SJSA1 (cell line): ENCODE data around the gene PAGE4. TPM values are rescaled to one million over a fixed set of nuclear protein-coding genes. Genes with fewer than 3 reads are reported as not detected.

Experiments
- DNase-seq, 2 experiments: peaks; one replicate each; pipeline ENCODE4 v3.0.0-alpha.2; 2015 to 2020; ENCODE audit warnings: low spot score in 2 of 2, low read depth in 1 of 2
- H3K27ac ChIP-seq: fragments of 250-450 bp; sonication (Bioruptor Pico); 2 replicates; pipeline ENCODE4 v1.5.1; 2020; ENCODE audit warnings: mild to moderate bottlenecking, moderate library complexity
- H3K27me3 ChIP-seq: fragments of 250-450 bp; sonication (Bioruptor Pico); replicated peaks from 2 replicates; pipeline ENCODE4 v1.5.1; 2020; ENCODE audit warnings: mild to moderate bottlenecking, moderate library complexity
- H3K36me3 ChIP-seq: fragments of 250-450 bp; sonication (Bioruptor Pico); 2 replicates; pipeline ENCODE4 v1.5.1; 2020; ENCODE audit warnings: mild to moderate bottlenecking
- H3K4me1 ChIP-seq: fragments of 250-450 bp; sonication (Bioruptor Pico); replicated peaks from 2 replicates; pipeline ENCODE4 v1.6.1; 2021; ENCODE audit warnings: mild to moderate bottlenecking
- H3K4me3 ChIP-seq: fragments of 250-450 bp; sonication (Bioruptor Pico); 2 replicates; pipeline ENCODE4 v1.5.1; 2020; ENCODE audit warnings: mild to moderate bottlenecking
- H3K9me3 ChIP-seq: fragments of 250-450 bp; sonication (Bioruptor Pico); replicated peaks from 2 replicates; pipeline ENCODE4 v1.5.1; 2020; ENCODE audit warnings: mild to moderate bottlenecking
- total RNA-seq: library from RNA; depleted of rRNA; stranded (reverse); fragments of >200 nt; shearing (Covaris generic); gene quantifications from 2 replicates; pipeline ENCODE4 v1.2.3, GENCODE V29; 2014

PAGE4 gene
- total RNA-seq, 1 experiment from 2014 or later: not detected

- H3K36me3 ChIP-seq: no peaks in the 10 kb centered on the region
- DNase-seq: no peak
- H3K4me1 ChIP-seq: no peaks in the 10 kb centered on the region
- H3K4me3 ChIP-seq: no peak overlapping the region
- no peak overlapping the region for H3K27ac ChIP-seq
- no peaks in the 10 kb centered on the region for H3K9me3 ChIP-seq
- no peaks in the 10 kb centered on the region for H3K27me3 ChIP-seq
Measured at GRCh38 chrX:49848275-49848674, 19.2 kb downstream of the PAGE4 start.

GRCh38 chrX:49850028-49850427, 20.9 kb downstream of the PAGE4 start:
- no peaks in the 10 kb centered on the region for H3K9me3 ChIP-seq
- no peak overlapping the region for H3K4me3 ChIP-seq
- H3K27me3 ChIP-seq: no peaks in the 10 kb centered on the region
- no peaks in the 10 kb centered on the region for H3K4me1 ChIP-seq
- no peaks in the 10 kb centered on the region for H3K36me3 ChIP-seq
- H3K27ac ChIP-seq: no peak overlapping the region
- DNase-seq: no peak

GRCh38 chrX:49853661-49854060, 24.6 kb downstream of the PAGE4 start:
- no peak for DNase-seq
- Histone ChIP-seq H3K36me3 (no peaks in the 10 kb centered on the region), H3K27ac (no peak overlapping the region), H3K4me1 (no peaks in the 10 kb centered on the region), H3K4me3 (no peak overlapping the region), H3K27me3 (no peaks in the 10 kb centered on the region), H3K9me3 (no peaks in the 10 kb centered on the region)

- Histone ChIP-seq H3K36me3 (no peaks in the 10 kb centered on the region), H3K4me1 (no peaks in the 10 kb centered on the region), H3K9me3 (no peaks in the 10 kb centered on the region), H3K27me3 (no peaks in the 10 kb centered on the region), H3K27ac (no peak overlapping the region), H3K4me3 (no peak overlapping the region)
- no peak for DNase-seq
Measured at GRCh38 chrX:49856819-49857218, 27.7 kb downstream of the PAGE4 start.

GRCh38 chrX:49858341-49858740, 29.2 kb downstream of the PAGE4 start:
- Histone ChIP-seq H3K27ac (no peak overlapping the region), H3K4me1 (no peaks in the 10 kb centered on the region), H3K27me3 (no peaks in the 10 kb centered on the region), H3K9me3 (no peaks in the 10 kb centered on the region), H3K36me3 (no peaks in the 10 kb centered on the region), H3K4me3 (no peak overlapping the region)
- no peak for DNase-seq

GRCh38 chrX:49859491-49859890, 30.4 kb downstream of the PAGE4 start:
- H3K4me1 ChIP-seq: no peaks in the 10 kb centered on the region
- H3K36me3 ChIP-seq: no peaks in the 10 kb centered on the region
- H3K27ac ChIP-seq: no peak overlapping the region
- H3K9me3 ChIP-seq: no peaks in the 10 kb centered on the region
- no peaks in the 10 kb centered on the region for H3K27me3 ChIP-seq
- no peak overlapping the region for H3K4me3 ChIP-seq
- no peak for DNase-seq

GRCh38 chrX:49860867-49861535, 31.9 kb downstream of the PAGE4 start:
- no peak overlapping the region for H3K27ac ChIP-seq
- no peaks in the 10 kb centered on the region for H3K4me1 ChIP-seq
- H3K4me3 ChIP-seq: no peak overlapping the region
- H3K9me3 ChIP-seq: no peaks in the 10 kb centered on the region
- no peak for DNase-seq
- no peaks in the 10 kb centered on the region for H3K27me3 ChIP-seq
- no peaks in the 10 kb centered on the region for H3K36me3 ChIP-seq

GRCh38 chrX:49862093-49862492, 33.0 kb downstream of the PAGE4 start:
- no peaks in the 10 kb centered on the region for H3K36me3 ChIP-seq
- H3K4me1 ChIP-seq: no peaks in the 10 kb centered on the region
- H3K9me3 ChIP-seq: no peaks in the 10 kb centered on the region
- no peak overlapping the region for H3K4me3 ChIP-seq
- no peak overlapping the region for H3K27ac ChIP-seq
- no peaks in the 10 kb centered on the region for H3K27me3 ChIP-seq
- DNase-seq: no peak

GRCh38 chrX:49868739-49869138, 39.6 kb downstream of the PAGE4 start:
- Histone ChIP-seq H3K27me3 (no peaks in the 10 kb centered on the region), H3K9me3 (no peaks in the 10 kb centered on the region), H3K36me3 (no peaks in the 10 kb centered on the region), H3K4me1 (no peaks in the 10 kb centered on the region), H3K4me3 (no peak overlapping the region), H3K27ac (no peak overlapping the region)
- no peak for DNase-seq

- DNase-seq: no peak
- no peaks in the 10 kb centered on the region for H3K36me3 ChIP-seq
- H3K4me3 ChIP-seq: no peak overlapping the region
- H3K27ac ChIP-seq: no peak overlapping the region
- 0 out of 2 replicates have a peak, but pooled peaks cover 3% of the 10 kb centered on the region for H3K4me1 ChIP-seq
- no peaks in the 10 kb centered on the region for H3K27me3 ChIP-seq
- H3K9me3 ChIP-seq: no peaks in the 10 kb centered on the region
Measured at GRCh38 chrX:49876750-49877149, 47.6 kb downstream of the PAGE4 start.

- H3K4me3 ChIP-seq: no peak overlapping the region
- DNase-seq: no peak
- H3K9me3 ChIP-seq: no peaks in the 10 kb centered on the region
- no peak overlapping the region for H3K27ac ChIP-seq
- no peaks in the 10 kb centered on the region for H3K36me3 ChIP-seq
- H3K27me3 ChIP-seq: no peaks in the 10 kb centered on the region
- 0 out of 2 replicates have a peak, but pooled peaks cover 3% of the 10 kb centered on the region for H3K4me1 ChIP-seq
Measured at GRCh38 chrX:49877397-49878101, 48.4 kb downstream of the PAGE4 start.

- H3K36me3 ChIP-seq: no peaks in the 10 kb centered on the region
- no peak overlapping the region for H3K27ac ChIP-seq
- H3K9me3 ChIP-seq: no peaks in the 10 kb centered on the region
- H3K27me3 ChIP-seq: no peaks in the 10 kb centered on the region
- no peak for DNase-seq
- H3K4me1 ChIP-seq: 0 out of 2 replicates have a peak, but pooled peaks cover 3% of the 10 kb centered on the region
- peak overlapping the region; percentile 52 for H3K4me3 ChIP-seq
Measured at GRCh38 chrX:49878128-49878833, 49.2 kb downstream of the PAGE4 start.

GRCh38 chrX:49878834-49879655, 49.9 kb downstream of the PAGE4 start, which contains the start of gene USP27X:
Gene USP27X (plus strand): TSS chrX:49879484. CDS start chrX:49880308, 824 bp downstream.
- DNase-seq: peak; percentile 77 to 78
- Histone ChIP-seq H3K27me3 (no peaks in the 10 kb centered on the region), H3K36me3 (no peaks in the 10 kb centered on the region), H3K4me1 (0 out of 2 replicates have a peak, but pooled peaks cover 3% of the 10 kb centered on the region), H3K9me3 (no peaks in the 10 kb centered on the region), H3K4me3 (peak within 1 kb of the TSS; percentile 52), H3K27ac (no peak within 1 kb of the TSS)
